GM12874 (cell line): ENCODE measurements around the gene CCDC33.

Experiments
- TF ChIP-seq, protein P1 (sequence below): IDR thresholded peaks from 2 replicates; pipeline ENCODE4 v1.5.1; 2011; ENCODE audit warnings: low read depth, mild to moderate bottlenecking, control low read depth, low read length, moderate library complexity; ENCODE audit not compliant: insufficient read depth

CCDC33 gene

DNA sequence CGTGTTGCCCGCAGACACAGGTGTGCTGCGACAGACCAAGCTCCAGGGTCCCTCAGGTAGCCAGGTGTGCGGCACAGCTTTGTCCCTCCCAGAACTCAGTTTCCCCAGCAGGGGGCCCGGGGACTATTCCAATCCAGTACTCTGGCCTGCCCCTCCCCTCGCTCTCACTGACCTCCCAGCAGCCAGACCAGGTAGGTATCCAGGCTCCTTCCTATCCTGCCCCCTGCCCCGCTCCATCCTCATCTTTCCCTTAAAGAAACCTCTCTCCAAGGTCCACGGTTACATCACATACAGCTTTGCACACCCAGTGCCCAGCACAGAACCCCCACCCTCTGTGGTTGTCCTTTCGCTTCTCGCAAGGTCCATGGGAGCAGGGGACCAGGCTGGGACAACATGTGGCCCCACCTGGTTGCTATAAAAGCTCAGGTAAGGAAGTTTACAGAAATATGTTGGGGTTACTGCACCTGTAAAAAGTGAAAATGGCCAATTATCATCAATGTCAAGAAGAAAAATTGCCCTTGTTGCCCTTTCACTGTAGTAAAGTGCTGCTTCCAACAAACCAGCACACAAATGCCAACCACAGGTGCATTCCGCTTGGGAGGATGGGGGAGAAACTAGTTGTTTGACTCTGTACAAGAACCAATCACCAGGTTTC, 138.6 kb downstream of the CCDC33 start:
- TF ChIP-seq, protein P1, sequence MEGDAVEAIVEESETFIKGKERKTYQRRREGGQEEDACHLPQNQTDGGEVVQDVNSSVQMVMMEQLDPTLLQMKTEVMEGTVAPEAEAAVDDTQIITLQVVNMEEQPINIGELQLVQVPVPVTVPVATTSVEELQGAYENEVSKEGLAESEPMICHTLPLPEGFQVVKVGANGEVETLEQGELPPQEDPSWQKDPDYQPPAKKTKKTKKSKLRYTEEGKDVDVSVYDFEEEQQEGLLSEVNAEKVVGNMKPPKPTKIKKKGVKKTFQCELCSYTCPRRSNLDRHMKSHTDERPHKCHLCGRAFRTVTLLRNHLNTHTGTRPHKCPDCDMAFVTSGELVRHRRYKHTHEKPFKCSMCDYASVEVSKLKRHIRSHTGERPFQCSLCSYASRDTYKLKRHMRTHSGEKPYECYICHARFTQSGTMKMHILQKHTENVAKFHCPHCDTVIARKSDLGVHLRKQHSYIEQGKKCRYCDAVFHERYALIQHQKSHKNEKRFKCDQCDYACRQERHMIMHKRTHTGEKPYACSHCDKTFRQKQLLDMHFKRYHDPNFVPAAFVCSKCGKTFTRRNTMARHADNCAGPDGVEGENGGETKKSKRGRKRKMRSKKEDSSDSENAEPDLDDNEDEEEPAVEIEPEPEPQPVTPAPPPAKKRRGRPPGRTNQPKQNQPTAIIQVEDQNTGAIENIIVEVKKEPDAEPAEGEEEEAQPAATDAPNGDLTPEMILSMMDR, result peak; percentile 26; the same call in 1 of the 2 replicates

DNA sequence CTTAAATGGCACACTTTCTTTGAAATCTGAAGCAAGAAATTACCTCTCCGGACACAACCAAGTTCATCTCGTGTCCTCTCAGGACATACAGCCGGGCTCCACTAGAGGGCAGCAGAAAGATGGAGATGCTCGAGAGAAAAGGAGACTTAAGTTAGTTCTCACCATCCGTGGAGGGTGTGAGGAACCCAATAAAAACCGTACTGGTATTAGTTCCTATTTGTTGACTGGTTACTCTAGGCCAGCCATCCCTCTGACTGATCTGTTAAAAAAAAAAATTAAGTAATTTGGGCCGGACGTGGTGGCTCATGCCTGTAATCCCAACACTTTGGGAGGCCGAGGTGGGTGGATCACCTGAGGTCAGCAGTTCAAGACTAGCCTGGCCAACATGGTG, 139.2 kb downstream of the CCDC33 start:
- TF ChIP-seq, protein P1, result peak; percentile 74

DNA sequence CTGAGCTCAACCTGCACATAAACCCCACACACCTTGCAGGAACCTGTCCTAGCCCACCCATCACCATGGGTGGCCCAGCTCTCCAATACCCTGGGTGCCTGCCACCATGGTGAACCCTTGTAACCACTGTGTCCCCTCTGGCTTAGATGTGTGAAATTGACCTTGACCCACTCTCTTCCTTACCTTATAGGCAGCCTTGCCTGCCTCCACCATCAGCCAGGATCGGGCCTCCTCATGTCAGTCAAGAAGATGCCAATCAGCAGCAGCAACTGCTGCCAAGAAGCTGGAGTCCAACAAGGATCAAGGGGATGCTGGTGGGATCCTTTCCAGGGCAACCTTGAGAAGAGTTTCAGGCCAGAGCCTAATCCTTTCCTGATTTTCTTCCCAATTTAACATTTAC, 140.1 kb downstream of the CCDC33 start:
- TF ChIP-seq, protein P1, result no peak

DNA sequence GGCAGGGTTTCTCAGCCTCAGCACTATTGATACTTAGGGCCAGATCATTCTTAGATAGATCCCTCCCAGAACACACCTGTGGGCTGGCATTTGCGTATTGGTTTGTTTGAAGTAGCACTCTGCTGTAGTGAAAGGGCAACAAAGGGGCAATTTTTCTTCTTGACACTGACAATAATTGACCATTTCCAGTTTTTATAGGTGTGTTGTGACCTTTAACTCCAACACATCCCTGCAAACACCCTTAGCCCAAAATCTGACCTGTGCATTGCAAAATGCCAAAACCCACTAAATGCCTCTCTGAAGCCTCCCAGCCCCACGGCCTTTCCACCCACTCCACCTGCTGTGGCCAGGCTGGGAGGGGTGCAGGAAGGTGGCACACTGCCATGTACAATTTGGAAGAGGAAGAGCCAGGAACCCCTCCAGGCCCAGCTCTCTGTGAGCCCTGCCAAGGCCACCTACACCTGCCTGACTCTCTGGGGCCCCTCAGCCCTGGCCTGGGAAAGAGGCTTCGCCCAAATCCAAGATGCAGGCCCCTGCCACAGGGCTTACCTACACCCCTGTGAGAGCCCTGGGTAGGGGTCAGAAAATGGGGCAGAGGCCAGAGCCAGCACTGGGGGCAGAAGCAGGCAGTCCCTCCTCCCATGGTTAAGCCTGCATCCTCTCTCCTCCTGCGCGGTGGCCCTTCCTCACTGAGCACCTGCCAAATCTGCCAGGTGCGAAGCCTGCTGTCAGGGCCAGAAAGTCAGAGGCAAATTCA, 140.9 kb downstream of the CCDC33 start:
- TF ChIP-seq, protein P1, result no peak

DNA sequence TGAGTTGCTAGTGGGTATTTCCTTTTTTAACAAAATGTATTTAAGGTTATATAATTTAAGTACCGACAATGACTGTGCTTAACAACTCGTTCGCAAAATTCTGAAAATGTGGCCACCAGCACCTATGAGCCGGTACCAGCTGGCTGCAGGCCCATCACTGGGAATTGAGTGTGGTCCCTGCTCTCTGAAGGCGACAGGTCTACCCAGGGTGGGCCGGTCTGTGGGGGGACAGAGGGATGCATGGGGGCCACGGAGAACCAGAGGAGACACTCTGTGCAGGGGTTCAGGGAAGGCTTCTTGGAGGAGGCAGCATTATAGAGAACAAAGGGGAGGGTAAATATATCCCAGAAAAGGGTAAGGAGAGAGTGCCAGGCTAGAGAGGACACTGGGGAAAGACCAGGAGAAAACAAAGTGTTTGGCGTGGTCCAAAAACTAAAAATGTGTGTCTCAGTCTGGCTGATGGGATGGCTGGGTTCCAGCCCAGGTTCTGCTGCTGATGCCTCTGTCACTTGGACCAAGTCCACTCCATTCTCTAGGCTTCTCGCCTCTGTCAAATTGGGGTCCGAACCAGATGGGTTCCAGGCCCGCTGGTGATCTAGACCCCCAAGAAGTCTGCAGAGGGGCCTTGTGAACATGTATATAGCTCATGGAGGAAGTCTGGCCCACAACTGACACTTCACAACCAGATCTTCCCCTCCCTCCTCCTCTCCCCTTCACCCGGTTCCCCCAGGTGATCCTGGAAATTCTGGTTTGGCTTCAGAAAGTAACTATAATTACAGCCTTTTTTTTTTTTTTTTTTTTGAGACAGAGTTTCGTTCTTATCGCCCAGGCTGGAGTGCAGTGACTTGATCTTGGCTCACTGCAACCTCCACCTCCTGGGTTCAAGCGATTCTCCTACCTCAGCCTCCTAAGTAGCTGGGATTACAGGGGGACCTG, 142.0 kb downstream of the CCDC33 start:
- TF ChIP-seq, protein P1, result no peak

DNA sequence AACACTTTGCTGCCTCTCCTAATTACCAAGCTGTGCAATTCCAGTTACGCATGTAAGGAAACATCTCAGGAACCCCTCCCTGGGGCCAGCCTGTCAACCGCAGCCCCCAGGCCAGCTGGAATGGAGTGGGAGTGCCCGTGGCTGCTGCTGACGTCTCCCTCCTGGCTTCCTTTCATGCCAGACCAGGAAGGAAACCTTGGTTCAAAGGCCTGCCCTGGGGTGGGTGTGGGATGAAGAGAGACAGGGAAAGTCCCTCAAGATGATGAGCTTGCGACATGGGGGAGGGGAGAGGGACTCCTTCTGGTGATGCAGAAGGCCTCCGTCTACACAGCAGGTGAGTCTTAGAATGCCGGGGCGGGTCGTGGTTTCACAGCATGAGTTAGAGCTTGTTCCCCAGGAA, 142.7 kb downstream of the CCDC33 start:
- TF ChIP-seq, protein P1, result no peak
